ENCODE results near the gene MAEL. TPM values are rescaled to one million over a fixed set of nuclear protein-coding genes. Genes with fewer than 3 reads are reported as not detected.

The MAEL gene
- total RNA-seq, 1 experiment from 2014 or later: not detected

- Histone ChIP-seq H4K20me1 (ENCODE audit: insufficient read depth) (no peaks in the 10 kb centered on the region), H3K4me2 (ENCODE audit: low read length) (no peak overlapping the region), H3K27ac (ENCODE audit: low read depth, low read length) (no peak overlapping the region), H3K9ac (ENCODE audit: low read length) (no peak overlapping the region), H3K79me2 (ENCODE audit: insufficient read depth, low read length) (no peaks in the 10 kb centered on the region), H3K4me3 (replicated peaks in 1 of 2; ENCODE audit: low read depth in 1 of 2, low read length in 2 of 2) (no peak overlapping the region), H3K4me1 (ENCODE audit: control insufficient read depth in 1 of 2, insufficient read depth in 2 of 2, low read length in 2 of 2) (peaks cover 3 to 20% of the 10 kb centered on the region in 2 experiments; a peak in 3 of 4 replicates), H2AFZ (ENCODE audit: low read depth, low read length, poor library complexity, severe bottlenecking) (no peak overlapping the region), H3K9me2 (ENCODE audit: insufficient read depth) (no peaks in the 10 kb centered on the region), H3K36me3 (ENCODE audit: control insufficient read depth in 1 of 2, insufficient read depth in 2 of 2, low read length in 2 of 2) (no peaks in the 10 kb centered on the region), H3K27me3 (ENCODE audit: insufficient read depth, low read length) (no peaks in the 10 kb centered on the region), H3K9me3 (ENCODE audit: control insufficient read depth in 1 of 2, insufficient read depth in 1 of 2, low read depth in 1 of 2, low read length in 2 of 2) (no peaks in the 10 kb centered on the region)
- ATAC-seq (no peak), DNase-seq (ENCODE audit: low read depth, low spot score) (no peak)
- intact Hi-C loops (cut with micrococcal nuclease): no loop called here
- BruUV-seq (replicated peaks): no TSS peak
- ChIA-PET POLR2A (no interaction called here), CTCF (interaction anchor here (1.2 to 4.3 kb wide), 2 partner anchors 23 to 145 kb away, joined by 3 to 29 read pairs; no protein-coding TSS in a partner anchor), RAD21 (ENCODE audit: low non-redundant PET in 1 of 2, low total read pairs in 2 of 2, uncharacterized antibody in 2 of 2, unreplicated experiment in 2 of 2) (no interaction called here)
- no peak for TF ChIP-seq SRF (IDR thresholded peaks at IDR 0.05; ENCODE audit: low read depth)
Observed at GRCh38 chr1:167054531-167054930, 65.5 kb downstream of the MAEL start.

DNA sequence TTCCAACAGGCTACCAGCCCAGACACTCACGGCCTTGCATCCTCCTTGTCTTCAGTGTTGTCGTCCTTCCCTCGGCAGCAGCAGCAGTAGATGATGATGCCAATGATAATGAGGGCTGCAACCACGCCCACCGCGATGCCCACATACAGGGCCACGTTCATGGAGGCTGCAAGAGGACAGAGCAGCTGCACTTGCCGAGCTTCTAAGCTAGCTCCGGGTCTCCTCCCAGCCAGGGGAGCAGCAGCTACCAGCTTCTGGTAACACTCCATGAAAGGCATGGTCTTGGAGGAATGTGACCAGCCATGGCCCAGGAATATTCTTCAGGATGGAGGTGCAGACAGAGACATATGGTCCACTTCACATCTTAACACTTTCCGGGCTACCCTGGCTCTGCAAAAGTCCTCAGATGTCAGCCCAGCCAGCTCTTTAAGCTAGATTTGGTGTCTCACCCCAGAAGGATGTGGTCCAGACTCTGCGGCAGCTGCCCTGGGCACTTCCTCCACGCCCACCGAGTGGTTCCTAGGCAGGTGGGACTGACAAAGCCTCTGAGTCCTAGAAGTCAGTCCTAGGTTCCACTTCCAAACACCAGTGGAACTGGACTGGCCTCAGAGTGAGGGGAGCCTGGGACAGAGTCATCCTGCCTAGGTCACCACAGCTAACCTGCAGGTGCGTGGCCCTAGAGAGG lies 66.0 kb downstream of the MAEL start:
- no TSS peak for BruUV-seq (replicated peaks)
- Histone ChIP-seq H3K4me1 (ENCODE audit: control insufficient read depth in 1 of 2, insufficient read depth in 2 of 2, low read length in 2 of 2) (peaks cover 3 to 22% of the 10 kb centered on the region in 2 experiments; a peak in 3 of 4 replicates), H3K79me2 (ENCODE audit: insufficient read depth, low read length) (no peaks in the 10 kb centered on the region), H3K27me3 (ENCODE audit: insufficient read depth, low read length) (no peaks in the 10 kb centered on the region), H3K9me2 (ENCODE audit: insufficient read depth) (no peaks in the 10 kb centered on the region), H3K9ac (ENCODE audit: low read length) (no peak overlapping the region), H3K27ac (ENCODE audit: low read depth, low read length) (no peak overlapping the region), H4K20me1 (ENCODE audit: insufficient read depth) (no peaks in the 10 kb centered on the region), H3K9me3 (ENCODE audit: control insufficient read depth in 1 of 2, insufficient read depth in 1 of 2, low read depth in 1 of 2, low read length in 2 of 2) (no peaks in the 10 kb centered on the region), H3K36me3 (ENCODE audit: control insufficient read depth in 1 of 2, insufficient read depth in 2 of 2, low read length in 2 of 2) (no peaks in the 10 kb centered on the region), H2AFZ (ENCODE audit: low read depth, low read length, poor library complexity, severe bottlenecking) (no peak overlapping the region), H3K4me2 (ENCODE audit: low read length) (no peak overlapping the region), H3K4me3 (replicated peaks in 1 of 2; ENCODE audit: low read depth in 1 of 2, low read length in 2 of 2) (no peak overlapping the region)
- DNase-seq (ENCODE audit: low read depth, low spot score) (no peak), ATAC-seq (no peak)
- intact Hi-C loops (cut with micrococcal nuclease): loop anchor here (5.0 kb wide), 2 partner anchors 578 to 1128 kb away; no protein-coding TSS in a partner anchor
- CTCF ChIA-PET: interaction anchor here (1.2 to 4.3 kb wide), 2 partner anchors 24 to 145 kb away, joined by 3 to 29 read pairs; no protein-coding TSS in a partner anchor
- POLR2A ChIA-PET: no interaction called here
- RAD21 ChIA-PET (ENCODE audit: low non-redundant PET in 1 of 2, low total read pairs in 2 of 2, uncharacterized antibody in 2 of 2, unreplicated experiment in 2 of 2): no interaction called here
- no peak for TF ChIP-seq TCF7L2 (IDR thresholded peaks at IDR 0.05; ENCODE audit: borderline replicate concordance, extremely low read depth, insufficient read depth, insufficient read length)
- TF ChIP-seq CTCF (IDR thresholded peaks at IDR 0.05 in 2 of 3, conservative IDR thresholded peaks at IDR 0.05 in 1 of 3; ENCODE audit: borderline replicate concordance in 1 of 3, insufficient read depth in 1 of 3, low read depth in 2 of 3, low read length in 2 of 3): no peak
- TF ChIP-seq SRF (IDR thresholded peaks at IDR 0.05; ENCODE audit: low read depth): no peak
- TF ChIP-seq YY1 (IDR thresholded peaks at IDR 0.05; ENCODE audit: extremely low read depth, insufficient replicate concordance, low read depth, low read length): no peak
- TF ChIP-seq JUND (IDR thresholded peaks at IDR 0.05): no peak
- no peak for TF ChIP-seq SIN3A (IDR thresholded peaks at IDR 0.05; ENCODE audit: low read depth)
- no peak for TF ChIP-seq POLR2AphosphoS5 (IDR thresholded peaks at IDR 0.05; ENCODE audit: low read depth, low read length)
- TF ChIP-seq, protein P1, sequence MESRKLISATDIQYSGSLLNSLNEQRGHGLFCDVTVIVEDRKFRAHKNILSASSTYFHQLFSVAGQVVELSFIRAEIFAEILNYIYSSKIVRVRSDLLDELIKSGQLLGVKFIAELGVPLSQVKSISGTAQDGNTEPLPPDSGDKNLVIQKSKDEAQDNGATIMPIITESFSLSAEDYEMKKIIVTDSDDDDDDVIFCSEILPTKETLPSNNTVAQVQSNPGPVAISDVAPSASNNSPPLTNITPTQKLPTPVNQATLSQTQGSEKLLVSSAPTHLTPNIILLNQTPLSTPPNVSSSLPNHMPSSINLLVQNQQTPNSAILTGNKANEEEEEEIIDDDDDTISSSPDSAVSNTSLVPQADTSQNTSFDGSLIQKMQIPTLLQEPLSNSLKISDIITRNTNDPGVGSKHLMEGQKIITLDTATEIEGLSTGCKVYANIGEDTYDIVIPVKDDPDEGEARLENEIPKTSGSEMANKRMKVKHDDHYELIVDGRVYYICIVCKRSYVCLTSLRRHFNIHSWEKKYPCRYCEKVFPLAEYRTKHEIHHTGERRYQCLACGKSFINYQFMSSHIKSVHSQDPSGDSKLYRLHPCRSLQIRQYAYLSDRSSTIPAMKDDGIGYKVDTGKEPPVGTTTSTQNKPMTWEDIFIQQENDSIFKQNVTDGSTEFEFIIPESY (IDR thresholded peaks at IDR 0.05; ENCODE audit: extremely low read depth, insufficient replicate concordance, low read length): no peak
- no peak for TF ChIP-seq ZNF274 (IDR thresholded peaks at IDR 0.05; ENCODE audit: low read depth, low read length)
- TF ChIP-seq POLR2A (IDR thresholded peaks at IDR 0.05; ENCODE audit: borderline replicate concordance, extremely low read depth, insufficient read depth, insufficient read length): no peak
- TF ChIP-seq RAD21 (IDR thresholded peaks at IDR 0.05; ENCODE audit: low read depth): no peak
